OCI-LY1 (cell line): ENCODE results near the gene RUVBL2.

Experiments used
- CTCF ChIP-seq: fragments of 200-600 bp; sonication (generic), shearing (Covaris generic); IDR thresholded peaks from 2 replicates; pipeline ENCODE4 v1.5.1; 2017; ENCODE audit warnings: mild to moderate bottlenecking, antibody characterized with exemption, low read length, moderate library complexity, mixed read lengths
- EZH2 ChIP-seq: fragments of 200-600 bp; sonication (generic), shearing (Covaris generic); IDR thresholded peaks from 2 replicates; pipeline ENCODE4 v1.8.0; 2017; ENCODE audit warnings: borderline replicate concordance, mixed run types, mild to moderate bottlenecking, antibody characterized with exemption, low read length, moderate library complexity, mixed read lengths

GRCh38 chr19:49014123-49014869 is 20.6 kb downstream of the RUVBL2 start:
- TF ChIP-seq CTCF = no peak
- no peak for TF ChIP-seq EZH2
